Measurements from ENCODE around the gene P2RX6. TPM values are rescaled to one million over a fixed set of nuclear protein-coding genes. Genes with fewer than 3 reads are reported as not detected.

Gene P2RX6
- total and polyA plus RNA-seq, 2 experiments from 2014 or later: not detected

GRCh38 chr22:20967697-20968211 is 47.2 kb upstream of the P2RX6 start:
- Histone ChIP-seq H3K27ac (ENCODE audit: low read depth) (no peak overlapping the region), H3K9me2 (ENCODE audit: insufficient read depth) (no peaks in the 10 kb centered on the region), H3K27me3 (ENCODE audit: insufficient read depth) (peaks cover 84% of the 10 kb centered on the region), H3K36me3 (ENCODE audit: insufficient read depth) (no peaks in the 10 kb centered on the region), H3K4me3 (no peak overlapping the region), H3K4me1 (ENCODE audit: insufficient read depth) (peaks cover 3% of the 10 kb centered on the region; the same call in 1 of the 2 replicates), H2AFZ (no peak overlapping the region), H3K79me2 (replicated peaks; ENCODE audit: insufficient read depth) (no peaks in the 10 kb centered on the region), H3K4me2 (peak overlapping the region; percentile 67; the same call in 1 of the 2 replicates), H4K20me1 (replicated peaks; ENCODE audit: insufficient read depth) (peaks cover 3% of the 10 kb centered on the region; the same call in 1 of the 2 replicates), H3F3A (replicated peaks; ENCODE audit: low read depth) (no peaks in the 10 kb centered on the region)
- H3K36me3 Mint-ChIP-seq (ENCODE audit: low read depth): no peaks in the 10 kb centered on the region; the same call in 2 of the 3 replicates
- peak; percentile 56 for ATAC-seq
- H3K4me3 Mint-ChIP-seq: peak overlapping the region; percentile 23; the same call in 1 of the 3 replicates
- H3K27me3 Mint-ChIP-seq (ENCODE audit: insufficient read depth, low read depth, poor library complexity): peaks cover 58% of the 10 kb centered on the region
- TF ChIP-seq EZH2 (IDR thresholded peaks at IDR 0.05; ENCODE audit: low read depth, unreplicated experiment) (no peak), ZNF331 (CRISPR knock-in tag; IDR thresholded peaks at IDR 0.05; ENCODE audit: low read depth) (no peak), JUNB (IDR thresholded peaks at IDR 0.05; ENCODE audit: unreplicated experiment) (no peak), CREB1 (CRISPR knock-in tag; IDR thresholded peaks at IDR 0.05; ENCODE audit: low read depth) (no peak), NANOG (IDR thresholded peaks at IDR 0.05; ENCODE audit: borderline replicate concordance) (no peak), STAT1 (IDR thresholded peaks at IDR 0.05; ENCODE audit: unreplicated experiment) (no peak), ZNF462 (CRISPR knock-in tag; IDR thresholded peaks at IDR 0.05) (no peak), ZNF114 (CRISPR knock-in tag; IDR thresholded peaks at IDR 0.05) (no peak), EZH2phosphoT487 (IDR thresholded peaks at IDR 0.05; ENCODE audit: unreplicated experiment) (no peak), POLR2AphosphoS5 (IDR thresholded peaks at IDR 0.05; ENCODE audit: low read depth) (no peak), ETS1 (IDR thresholded peaks at IDR 0.05) (no peak), CTCF (conservative IDR thresholded peaks at IDR 0.05; ENCODE audit: low read depth in 2 of 2) (no peak), REST (IDR thresholded peaks at IDR 0.05; ENCODE audit: unreplicated experiment) (no peak)
- H3K9me3 Mint-ChIP-seq: no peaks in the 10 kb centered on the region
- H3K27ac Mint-ChIP-seq: no peak overlapping the region
- peak; percentile 53 for DNase-seq (ENCODE audit: low spot score)
- H3K4me1 Mint-ChIP-seq: peaks cover 22% of the 10 kb centered on the region
